Thoracic aorta (tissue), 2 donors: ENCODE data around the gene CTIF. TPM values are rescaled to one million over a fixed set of nuclear protein-coding genes. Genes with fewer than 3 reads are reported as not detected.
A peak's percentile ranks its signal among the peaks of the same experiment; 100 is the strongest.

ENCODE experiments used
- ATAC-seq: fragments of 150-250 bp; one replicate; pipeline ENCODE4 v1.8.0; 2017; ENCODE audit warnings: low read depth; ENCODE audit not compliant: insufficient number of reproducible peaks, low FRiP score
- DNase-seq: peaks from one replicate; pipeline ENCODE4 v3.0.0-alpha.2; 2020; ENCODE audit warnings: low spot score
- H3K27ac ChIP-seq, 2 donors: fragments of 200-600 bp; sonication (generic); 1 replicate in 1 of 2; 2 replicates in 1 of 2; pipeline ENCODE4 v1.5.1; 2016; ENCODE audit warnings: mild to moderate bottlenecking in 2 of 2, moderate library complexity in 2 of 2
- H3K27me3 ChIP-seq: fragments of 200-600 bp; sonication (generic); replicated peaks from 2 replicates; pipeline ENCODE4 v1.6.0; 2016; ENCODE audit warnings: mild to moderate bottlenecking; ENCODE audit not compliant: insufficient read depth
- H3K36me3 ChIP-seq: fragments of 200-600 bp; sonication (generic); one replicate; pipeline ENCODE4 v1.5.1; 2016
- H3K4me1 ChIP-seq, 2 donors: fragments of 200-600 bp; sonication (generic); 1 replicate in 1 of 2; 2 replicates in 1 of 2; pipeline versions ENCODE4 v1.5.1 to v1.6.0; 2016; ENCODE audit warnings: low read depth in 2 of 2, mild to moderate bottlenecking in 1 of 2; ENCODE audit not compliant: control insufficient read depth in 1 of 2
- H3K4me3 ChIP-seq: fragments of 200-600 bp; sonication (generic); 2 replicates; pipeline ENCODE4 v1.5.1; 2016; ENCODE audit warnings: mild to moderate bottlenecking
- H3K9me3 ChIP-seq: fragments of 200-600 bp; sonication (generic); 2 replicates; pipeline ENCODE4 v1.5.1; 2016
- CTCF ChIP-seq: fragments of 200-600 bp; sonication (generic); IDR thresholded peaks from one replicate; pipeline ENCODE4 v1.5.1; 2019; ENCODE audit warnings: antibody characterized with exemption
- total RNA-seq, 2 donors: library from RNA; depleted of rRNA; stranded (reverse); fragments of >200 nt; gene quantifications; one replicate each; pipeline versions ENCODE4 v1.1.0 to v1.2.3, GENCODE V29; 2016

The CTIF gene
- total RNA-seq, 2 donors from 2014 or later = 63.3 to 125 TPM

- no peak for TF ChIP-seq CTCF
- ATAC-seq (no peak), DNase-seq (no peak)
- no peaks in the 10 kb centered on the region for H3K36me3 ChIP-seq
- H3K4me1 ChIP-seq = peaks cover 19 to 58% of the 10 kb centered on the region in 2 donors
- no peaks in the 10 kb centered on the region for H3K9me3 ChIP-seq
- no peak overlapping the region for H3K4me3 ChIP-seq
- no peak overlapping the region for H3K27ac ChIP-seq
- no peaks in the 10 kb centered on the region for H3K27me3 ChIP-seq
These were observed 237.8 kb downstream of the CTIF start for GRCh38 chr18:48776641-48777025.

GRCh38 chr18:48777026-48777743, 238.4 kb downstream of the CTIF start:
- H3K27ac ChIP-seq = peak overlapping the region; percentile 11 to 22
- DNase-seq (no peak), ATAC-seq (no peak)

GRCh38 chr18:48777744-48778116, 238.9 kb downstream of the CTIF start:
- Histone ChIP-seq H3K9me3 (no peaks in the 10 kb centered on the region), H3K27ac (peak overlapping the region; percentile 11 to 22), H3K4me1 (peaks cover 27 to 65% of the 10 kb centered on the region in 2 donors), H3K36me3 (no peaks in the 10 kb centered on the region), H3K4me3 (no peak overlapping the region), H3K27me3 (no peaks in the 10 kb centered on the region)
- TF ChIP-seq CTCF = no peak
- DNase-seq (no peak), ATAC-seq (no peak)

More at GRCh38 chr18:48777026-48777743, 238.4 kb downstream of the CTIF start:
- peak; percentile 94 for TF ChIP-seq CTCF
- H3K4me1 ChIP-seq = peaks cover 24 to 60% of the 10 kb centered on the region in 2 donors
- no peaks in the 10 kb centered on the region for H3K9me3 ChIP-seq
- no peaks in the 10 kb centered on the region for H3K36me3 ChIP-seq
- no peak overlapping the region for H3K4me3 ChIP-seq
- H3K27me3 ChIP-seq = no peaks in the 10 kb centered on the region

- ATAC-seq = no peak
- Histone ChIP-seq H3K27me3 (no peaks in the 10 kb centered on the region), H3K36me3 (no peaks in the 10 kb centered on the region), H3K4me1 (peaks cover 35 to 73% of the 10 kb centered on the region in 2 donors), H3K4me3 (no peak overlapping the region), H3K27ac (peak overlapping the region; percentile 22 to 95), H3K9me3 (no peaks in the 10 kb centered on the region)
- DNase-seq = no peak
- TF ChIP-seq CTCF = no peak
These were observed 239.6 kb downstream of the CTIF start for GRCh38 chr18:48778344-48779011.

GRCh38 chr18:48779462-48779861, 240.6 kb downstream of the CTIF start:
- H3K27ac ChIP-seq = peak overlapping the region; percentile 95 to 97
- DNase-seq (no peak), ATAC-seq (no peak)
- H3K4me3 ChIP-seq = no peak overlapping the region
- H3K4me1 ChIP-seq = peaks cover 42 to 83% of the 10 kb centered on the region in 2 donors
- H3K9me3 ChIP-seq = no peaks in the 10 kb centered on the region
- H3K27me3 ChIP-seq = no peaks in the 10 kb centered on the region
- H3K36me3 ChIP-seq = no peaks in the 10 kb centered on the region
- no peak for TF ChIP-seq CTCF
